Measurements from ENCODE around the gene BEX2.

- TF ChIP-seq CTCF (conservative IDR thresholded peaks at IDR 0.05; ENCODE audit: low read depth, low read length) (no peak), EZH2 (IDR thresholded peaks at IDR 0.05; ENCODE audit: low read length, unreplicated experiment) (no peak), EZH2phosphoT487 (IDR thresholded peaks at IDR 0.05; ENCODE audit: borderline replicate concordance, low read length) (no peak)
Observed at GRCh38 chrX:103275947-103276567, 34.7 kb downstream of the BEX2 start.

All from PC-3 (cell line).